ENCODE results near the gene NACC2. TPM values are rescaled to one million over a fixed set of nuclear protein-coding genes. Genes with fewer than 3 reads are reported as not detected.
A peak's percentile ranks its signal among the peaks of the same experiment; 100 is the strongest.

The NACC2 gene
- total and polyA plus RNA-seq, 9 of the 15 experiments (the other 6 are each of a cell fraction or from before 2014, with no cell fraction given) = 0.70 to 25.1 (median 5.6) TPM

DNA sequence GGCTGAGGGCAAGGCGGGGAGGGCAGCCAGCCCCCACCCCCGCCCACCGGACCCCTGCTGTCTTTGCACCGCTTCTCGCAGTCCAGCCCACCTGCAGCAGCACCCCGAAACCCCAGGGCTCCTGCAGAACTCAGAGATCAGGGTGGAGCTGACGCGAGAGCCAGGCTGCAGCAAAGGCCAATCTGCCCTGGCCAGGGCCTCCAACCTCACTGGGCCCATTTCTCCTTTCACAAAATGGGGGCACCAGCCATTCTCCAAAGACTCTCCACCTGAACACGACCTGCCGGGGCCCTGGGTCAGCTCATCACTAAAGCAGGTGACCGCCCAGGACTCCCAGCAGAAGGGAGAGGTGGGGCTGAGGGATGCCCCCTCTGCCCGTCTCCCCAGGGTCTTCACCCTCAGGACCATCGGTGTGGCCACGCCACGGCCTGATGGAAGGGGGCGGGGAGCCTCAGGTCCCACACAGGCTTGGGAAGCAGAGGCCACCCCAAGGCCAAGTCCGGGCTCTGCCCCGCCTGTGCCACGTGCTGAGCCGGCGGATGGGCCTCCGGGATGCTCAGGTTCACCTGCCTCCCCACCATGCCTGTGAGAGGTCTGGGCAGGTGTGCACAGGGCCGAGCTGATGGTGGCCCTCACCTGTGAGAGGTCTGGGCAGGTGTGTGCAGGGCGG is 13.1 kb downstream of the NACC2 start:
- no peak for DNase-seq (ENCODE audit: extremely low read depth in 1 of 4, low spot score in 3 of 4)
- no peak overlapping the region for H3K4me2 ChIP-seq (ENCODE audit: insufficient read depth, low read length)
- no peak overlapping the region for H2AFZ ChIP-seq (ENCODE audit: low read depth, low read length)
- peaks cover 0 to 79% of the 10 kb centered on the region in 2 experiments; a peak in 2 of 5 replicates for H3K4me1 ChIP-seq (replicated peaks in 1 of 2; ENCODE audit: control insufficient read depth in 2 of 2, insufficient read depth in 2 of 2, low read length in 2 of 2)
- H3K27ac ChIP-seq (ENCODE audit: extremely low read depth, low read depth, low read length) = no peak overlapping the region
- no TSS peak for BruUV-seq (replicated peaks)
- in situ Hi-C loops (cut with MboI) = no loop called here
- POLR2A ChIA-PET = interaction anchor here (0.9 to 1.0 kb wide), 3 partner anchors 9 to 91 kb away, joined by 3 read pairs; no protein-coding TSS in a partner anchor
- no peak for TF ChIP-seq EGR1 (conservative IDR thresholded peaks at IDR 0.05)
- TF ChIP-seq RBM22 (IDR thresholded peaks at IDR 0.05; ENCODE audit: low read depth, low read length, poor library complexity, severe bottlenecking) = no peak
- TF ChIP-seq RBFOX2 (IDR thresholded peaks at IDR 0.05; ENCODE audit: low read depth, low read length) = 0 out of 2 replicates have a peak, but pooled peaks have one; percentile 15
- TF ChIP-seq ESRRB (CRISPR knock-in tag; IDR thresholded peaks at IDR 0.05; ENCODE audit: borderline replicate concordance) = no peak
- TF ChIP-seq RBM25 (IDR thresholded peaks at IDR 0.05; ENCODE audit: low read depth, low read length, severe bottlenecking) = no peak
- TF ChIP-seq, protein P1, sequence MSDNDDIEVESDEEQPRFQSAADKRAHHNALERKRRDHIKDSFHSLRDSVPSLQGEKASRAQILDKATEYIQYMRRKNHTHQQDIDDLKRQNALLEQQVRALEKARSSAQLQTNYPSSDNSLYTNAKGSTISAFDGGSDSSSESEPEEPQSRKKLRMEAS (CRISPR knock-in tag; IDR thresholded peaks at IDR 0.05) = no peak
- TF ChIP-seq POLR2G (IDR thresholded peaks at IDR 0.05; ENCODE audit: low read depth, low read length) = peak; percentile 64
- no peak for TF ChIP-seq MCM2 (IDR thresholded peaks at IDR 0.05; ENCODE audit: low read depth)
- no peak for TF ChIP-seq TBP (optimal IDR thresholded peaks at IDR 0.05; ENCODE audit: low read depth, low read length)
- TF ChIP-seq KLF10 (CRISPR knock-in tag; IDR thresholded peaks at IDR 0.05) = no peak
- TF ChIP-seq NUFIP1 (IDR thresholded peaks at IDR 0.05; ENCODE audit: partially characterized antibody) = no peak
- no peak for TF ChIP-seq SAFB (IDR thresholded peaks at IDR 0.05; ENCODE audit: borderline replicate concordance, low read depth, low read length)
- TF ChIP-seq SRSF9 (IDR thresholded peaks at IDR 0.05; ENCODE audit: borderline replicate concordance, low read depth, low read length) = no peak
- TF ChIP-seq, protein P2, sequence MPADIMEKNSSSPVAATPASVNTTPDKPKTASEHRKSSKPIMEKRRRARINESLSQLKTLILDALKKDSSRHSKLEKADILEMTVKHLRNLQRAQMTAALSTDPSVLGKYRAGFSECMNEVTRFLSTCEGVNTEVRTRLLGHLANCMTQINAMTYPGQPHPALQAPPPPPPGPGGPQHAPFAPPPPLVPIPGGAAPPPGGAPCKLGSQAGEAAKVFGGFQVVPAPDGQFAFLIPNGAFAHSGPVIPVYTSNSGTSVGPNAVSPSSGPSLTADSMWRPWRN (IDR thresholded peaks at IDR 0.05; ENCODE audit: low read depth) = no peak
- peaks cover 95% of the 10 kb centered on the region for H3K79me2 ChIP-seq (ENCODE audit: control insufficient read depth, insufficient read depth, low read length)
- no peak for ATAC-seq
- H3K27me3 ChIP-seq (ENCODE audit: control insufficient read depth in 2 of 2, insufficient read depth in 2 of 2, low read length in 2 of 2) = no peaks in the 10 kb centered on the region
- WGBS (ENCODE audit: insufficient coverage, low coverage, missing lambda C conversion rate) = 92% methylated on average over 21 of the region's 24 CpGs
- CTCF ChIA-PET (ENCODE audit: low intra/inter-chr PET ratio) = no interaction called here
- H4K20me1 ChIP-seq (replicated peaks; ENCODE audit: control insufficient read depth, insufficient read depth, low read length) = peaks cover 43% of the 10 kb centered on the region
- peaks cover 5% of the 10 kb centered on the region for H3K9me1 ChIP-seq (ENCODE audit: control insufficient read depth, insufficient read depth, low read length)
- H3K4me3 ChIP-seq = no peak overlapping the region
- FAIRE-seq = no peak
- H3K36me3 ChIP-seq (ENCODE audit: control insufficient read depth, insufficient read depth, low read length) = peaks cover 53% of the 10 kb centered on the region; the same call in 2 of the 3 replicates
- intact Hi-C loops (cut with micrococcal nuclease) = no loop called here
- H3K9ac ChIP-seq (ENCODE audit: insufficient read depth in 1 of 2, low read depth in 2 of 2, low read length in 2 of 2) = no peak overlapping the region
- H3K9me3 ChIP-seq (replicated peaks; ENCODE audit: control insufficient read depth, insufficient read depth, low read depth, low read length) = no peaks in the 10 kb centered on the region

Measured in K562 (cell line).